NCI-H748 (cell line): ENCODE measurements around the gene KIF24.
"Not testable (repeated sequence)": the region's sequence is repeated elsewhere in the genome, so short reads cannot be mapped to it uniquely, and the experiment has no call there.

Source experiments
- DNase-seq: peaks from one replicate; lab custom pipeline; 2025; ENCODE audit not compliant: unreplicated experiment; lab: John Stamatoyannopoulos, UW

The KIF24 gene

DNA sequence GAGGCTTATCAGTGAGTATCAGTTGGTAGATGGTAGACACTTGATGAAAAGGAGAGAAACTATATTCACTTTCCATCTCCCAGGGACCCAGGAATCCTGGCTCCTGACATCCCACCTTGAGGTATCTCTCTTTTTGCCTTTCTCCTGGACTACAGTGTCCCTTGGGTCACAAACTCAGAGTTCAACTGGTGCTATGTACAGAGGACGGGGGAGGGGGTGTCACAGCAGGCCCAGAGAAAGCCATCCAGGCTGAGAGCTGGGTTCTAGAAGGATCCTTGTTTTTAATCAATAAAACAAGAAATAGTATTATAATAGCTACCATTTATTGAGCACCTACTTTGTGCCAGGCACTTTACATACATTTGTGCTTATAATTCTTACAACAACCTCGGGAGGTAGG is 37.3 kb upstream of the KIF24 start:
- no peak for DNase-seq

DNA sequence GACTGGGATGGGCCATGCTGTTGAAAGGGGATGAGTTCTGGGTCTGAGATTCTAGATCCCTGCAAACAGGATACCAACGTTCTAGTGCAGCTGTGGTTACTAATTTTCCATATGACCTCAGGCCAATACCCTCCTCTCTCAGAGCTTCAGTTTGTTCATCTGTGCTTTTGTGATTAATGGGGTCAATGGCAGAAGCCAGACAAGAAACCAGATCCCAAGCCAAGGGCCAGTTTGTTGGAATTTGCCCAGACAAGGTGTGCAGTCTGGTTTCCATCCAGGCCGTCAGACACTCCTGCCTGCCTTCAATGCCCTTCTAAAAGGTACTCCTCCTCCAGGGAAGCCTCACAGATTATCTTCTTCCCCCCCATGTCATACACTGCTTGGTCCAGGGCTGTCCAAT is 36.2 kb upstream of the KIF24 start:
- DNase-seq = no peak

DNA sequence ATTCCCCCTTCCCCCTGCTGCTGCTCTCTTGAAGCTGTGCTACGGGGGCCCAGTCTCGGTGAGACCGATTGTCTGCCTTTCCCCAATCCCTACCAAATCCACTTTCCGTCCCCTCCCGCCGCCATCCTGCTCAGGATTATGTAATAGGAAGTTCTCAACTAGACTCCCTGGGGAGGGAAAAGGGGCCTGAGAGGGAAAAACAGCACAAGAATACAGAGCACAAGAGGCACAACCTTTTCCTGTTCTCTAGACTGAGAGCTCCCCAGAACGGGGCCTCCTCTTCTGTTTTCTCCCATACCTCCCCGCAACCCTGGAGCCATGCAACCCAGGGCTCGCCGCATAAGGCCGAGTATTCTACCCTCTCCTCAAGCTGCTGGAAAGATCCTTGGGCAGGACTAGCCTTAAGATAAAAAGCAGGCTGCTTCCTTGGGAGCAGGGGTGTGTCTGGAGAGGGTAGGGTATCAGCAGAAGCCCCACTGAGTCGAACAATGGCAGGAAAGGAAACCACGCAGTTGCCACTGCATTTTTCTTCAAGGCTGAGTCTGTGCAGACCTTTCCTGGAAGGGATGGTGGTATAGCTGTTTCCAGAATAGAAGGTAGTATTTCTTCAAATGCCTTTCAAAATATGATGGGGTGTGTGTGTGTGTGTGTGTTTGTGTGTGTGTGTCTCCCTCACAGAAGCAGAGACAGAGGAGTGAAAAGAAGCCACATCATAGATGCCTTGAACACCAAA is 34.7 kb upstream of the KIF24 start:
- no peak for DNase-seq

DNA sequence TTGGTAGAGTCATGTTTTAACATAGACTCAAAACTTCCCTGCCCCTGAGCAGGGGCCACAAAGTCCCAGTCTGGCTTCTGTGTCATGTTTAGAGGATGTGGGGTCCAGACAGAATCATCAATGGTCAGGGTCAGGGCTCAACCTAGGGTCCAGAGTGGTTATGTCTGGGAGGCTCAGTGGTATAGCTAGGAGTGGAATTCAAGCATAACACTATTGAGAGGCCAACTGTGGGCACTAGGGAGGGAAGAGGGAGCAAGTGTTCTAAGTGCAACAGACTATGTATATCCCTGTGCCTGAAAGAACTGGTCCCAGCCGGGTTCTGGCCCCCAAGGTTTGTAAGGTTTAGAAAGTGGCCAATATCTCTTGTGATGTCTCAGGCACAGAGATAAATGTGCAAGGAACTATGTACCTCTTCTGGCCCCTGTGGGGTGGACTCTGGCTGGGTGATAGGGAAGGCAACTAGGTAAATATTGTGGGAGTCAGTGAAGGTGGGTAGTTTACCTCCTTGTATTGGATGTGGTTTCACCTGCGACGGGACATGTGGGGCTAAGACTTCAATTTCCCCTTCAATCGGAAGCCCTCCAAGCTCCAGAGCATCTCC is 33.6 kb upstream of the KIF24 start:
- no peak for DNase-seq

DNA sequence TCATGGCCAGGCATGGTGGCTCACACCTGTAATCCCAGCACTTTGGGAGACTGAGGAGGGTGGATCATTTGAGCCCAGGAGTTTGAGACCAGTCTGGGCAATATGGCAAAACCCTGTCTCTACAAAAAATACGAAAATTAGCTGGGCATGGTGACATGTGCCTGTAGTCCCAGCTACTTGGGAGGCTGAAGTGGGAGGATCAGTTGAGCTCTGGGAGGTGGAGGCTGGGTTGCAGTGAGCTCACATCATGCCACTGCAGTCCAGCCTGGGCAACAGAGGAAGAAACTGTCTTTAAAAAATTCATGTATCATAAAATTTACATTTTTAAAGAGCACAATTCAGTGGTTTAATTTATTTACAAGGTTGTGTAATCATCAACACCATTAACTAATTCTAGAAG is 23.9 kb upstream of the KIF24 start:
- DNase-seq = not testable (repeated sequence)

DNA sequence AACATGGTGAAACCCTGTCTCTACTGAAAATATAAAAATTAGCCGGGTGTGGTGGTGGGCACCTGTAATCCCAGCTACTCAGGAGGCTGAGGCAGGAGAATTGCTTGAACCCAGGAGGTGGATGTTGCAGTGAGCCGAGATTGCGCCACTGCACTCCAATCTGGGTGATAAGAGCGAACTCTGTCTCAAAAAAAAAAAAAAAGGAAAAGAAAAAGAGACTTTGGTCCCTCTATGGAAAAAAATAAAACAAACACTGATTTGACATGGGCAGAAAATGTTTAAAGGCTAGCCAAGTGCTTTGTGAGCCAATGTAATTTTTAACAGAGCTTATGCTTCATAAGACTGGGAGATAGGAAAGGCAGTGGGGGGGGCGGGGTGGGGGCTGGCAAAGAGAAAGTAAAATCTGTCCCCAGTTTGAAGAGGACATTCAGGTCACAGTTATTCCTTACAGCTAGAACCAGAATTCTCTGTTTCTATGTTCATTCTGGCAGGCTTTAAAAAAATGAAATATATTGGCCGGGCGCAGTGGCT is 23.1 kb upstream of the KIF24 start:
- DNase-seq = not testable (repeated sequence)

DNA sequence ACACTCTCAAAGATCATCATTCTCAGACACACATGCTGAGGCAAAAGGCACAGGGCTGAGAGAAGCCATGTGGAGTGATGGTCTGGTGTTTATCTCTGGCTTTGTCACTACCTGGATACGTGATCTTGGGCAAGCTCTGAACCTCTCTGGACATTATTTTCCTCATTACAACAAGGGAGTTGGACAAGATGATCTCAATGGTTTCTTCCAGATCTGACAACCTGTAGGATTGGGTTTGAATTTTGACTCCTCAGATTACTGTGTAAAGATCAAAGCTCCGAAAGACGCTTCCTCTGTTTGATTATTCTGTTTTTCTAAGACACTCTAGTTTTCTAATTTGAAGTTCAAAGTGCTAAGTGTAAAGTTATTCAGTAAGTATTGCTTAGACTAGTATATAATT is 20.3 kb upstream of the KIF24 start:
- DNase-seq = no peak

DNA sequence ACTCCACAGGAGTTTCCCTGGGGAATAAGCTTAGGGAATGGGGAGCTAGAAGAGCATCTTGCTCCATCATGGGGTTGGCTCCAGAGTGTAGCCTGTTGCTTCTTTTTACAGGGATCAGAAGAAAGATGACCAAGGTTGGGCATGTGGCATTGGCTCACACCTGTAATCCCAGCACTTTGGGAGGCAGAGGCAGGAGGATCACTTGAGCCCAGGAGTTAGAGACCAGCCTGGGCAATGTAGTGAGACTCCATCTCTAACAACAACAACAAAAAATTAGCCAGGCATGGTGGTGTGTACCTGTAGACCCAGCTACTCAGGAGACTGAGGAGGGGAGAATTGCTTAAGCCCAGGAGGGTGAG is 18.7 kb upstream of the KIF24 start:
- no peak for DNase-seq

DNA sequence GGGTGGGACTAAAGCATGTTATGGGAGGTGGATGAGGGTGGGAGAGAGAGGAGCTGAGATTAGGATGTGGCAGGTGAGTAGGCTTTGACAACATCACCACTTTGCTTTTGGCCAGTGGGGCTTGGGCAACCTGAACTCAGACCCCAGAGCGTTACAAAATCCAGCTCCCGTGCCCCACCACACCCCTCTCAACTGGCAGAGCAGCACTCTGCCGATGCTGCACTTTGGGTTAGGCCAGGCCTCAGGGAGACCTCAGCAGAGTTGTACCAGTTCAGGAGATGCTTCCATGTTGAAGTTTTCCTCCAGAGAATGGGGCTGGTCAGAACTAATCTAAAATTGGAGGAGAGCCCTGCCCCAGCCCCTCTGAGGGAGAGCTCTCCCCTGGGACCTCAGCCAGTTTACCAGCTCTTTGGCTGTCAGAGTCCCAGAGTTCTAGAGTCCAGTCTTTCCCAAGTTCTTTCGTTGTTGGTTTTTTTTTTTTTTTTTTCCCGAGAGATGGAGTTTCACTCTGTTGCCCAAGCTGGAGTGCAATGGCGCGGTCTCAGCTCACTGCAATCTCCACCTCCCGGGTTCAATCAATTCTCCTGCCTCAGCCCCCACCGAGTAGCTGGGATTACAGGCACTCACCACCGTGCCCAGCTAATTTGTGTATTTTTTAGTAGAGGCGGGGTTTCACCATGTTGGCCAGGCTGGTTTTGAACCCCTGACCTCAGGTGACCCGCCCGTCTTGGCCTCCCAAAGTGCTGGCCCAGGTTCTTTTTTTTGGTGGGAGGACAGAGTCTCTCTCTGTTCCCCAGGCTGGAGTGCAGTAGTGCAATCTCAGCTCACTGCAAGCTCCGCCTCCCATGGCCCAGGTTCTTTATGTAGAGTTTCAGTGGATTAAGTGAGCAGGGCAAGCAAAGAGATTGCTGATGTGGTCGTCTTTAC is 18.1 kb upstream of the KIF24 start:
- DNase-seq = no peak

DNA sequence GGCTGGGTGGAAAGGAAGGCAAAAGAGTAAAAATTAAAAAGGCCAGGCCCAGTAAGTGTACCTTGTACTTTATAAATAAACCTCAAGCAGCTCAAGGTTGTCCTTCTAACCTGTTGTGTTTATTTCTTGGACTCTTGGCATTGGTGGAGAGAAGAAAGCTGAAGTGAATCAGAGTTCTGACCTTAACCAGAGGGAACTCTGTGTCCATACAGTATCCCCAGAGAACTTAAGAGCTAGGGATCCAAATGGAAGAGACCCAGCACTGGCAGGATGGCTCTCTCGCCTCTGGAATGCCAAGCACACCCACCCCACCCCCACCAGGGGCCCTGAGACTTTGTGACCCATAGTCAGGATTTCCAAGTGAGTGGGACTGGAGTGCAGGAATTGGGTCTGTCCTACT is 14.5 kb upstream of the KIF24 start:
- no peak for DNase-seq

DNA sequence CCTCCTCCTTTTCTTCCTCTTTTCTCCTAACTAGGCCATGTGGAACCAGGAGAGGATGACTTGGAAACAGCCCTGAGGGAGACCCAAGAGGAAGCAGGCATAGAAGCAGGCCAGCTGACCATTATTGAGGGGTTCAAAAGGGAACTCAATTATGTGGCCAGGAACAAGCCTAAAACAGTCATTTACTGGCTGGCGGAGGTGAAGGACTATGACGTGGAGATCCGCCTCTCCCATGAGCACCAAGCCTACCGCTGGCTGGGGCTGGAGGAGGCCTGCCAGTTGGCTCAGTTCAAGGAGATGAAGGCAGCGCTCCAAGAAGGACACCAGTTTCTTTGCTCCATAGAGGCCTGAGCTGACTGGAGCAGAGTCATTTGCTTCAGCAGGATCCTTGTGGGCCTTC is 14.0 kb upstream of the KIF24 start:
- DNase-seq = no peak

DNA sequence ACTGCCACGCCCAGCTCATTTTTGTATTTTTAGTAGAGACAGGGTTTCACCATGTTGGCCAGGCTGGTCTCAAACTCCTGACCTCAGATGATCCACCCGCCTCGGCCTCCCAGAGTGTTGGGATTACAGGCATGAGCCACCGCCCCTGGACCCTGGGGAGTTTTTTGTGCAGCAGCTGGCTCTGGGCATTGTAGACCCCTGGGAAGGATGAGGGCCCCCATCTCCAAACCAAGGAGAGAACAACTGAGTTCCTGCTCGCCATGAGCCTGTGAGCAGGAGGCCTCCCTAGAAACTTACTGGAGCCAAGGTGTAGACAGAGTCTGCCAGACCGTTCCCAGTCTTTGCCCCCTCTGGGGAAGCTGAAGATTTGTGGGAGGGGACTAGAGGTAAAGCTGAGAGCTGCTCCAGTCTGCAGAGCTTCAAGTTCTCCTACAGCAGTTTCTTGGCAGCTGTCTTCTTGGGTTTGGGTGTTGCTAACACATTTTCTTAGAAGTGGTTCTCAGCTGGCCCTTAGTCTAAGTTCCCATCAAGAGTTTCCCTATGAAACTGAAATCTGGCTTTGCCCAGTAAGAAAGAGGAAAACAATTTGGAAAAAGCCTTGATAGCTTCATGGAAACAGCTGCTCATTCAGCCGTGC is 12.7 kb upstream of the KIF24 start:
- no peak for DNase-seq

DNA sequence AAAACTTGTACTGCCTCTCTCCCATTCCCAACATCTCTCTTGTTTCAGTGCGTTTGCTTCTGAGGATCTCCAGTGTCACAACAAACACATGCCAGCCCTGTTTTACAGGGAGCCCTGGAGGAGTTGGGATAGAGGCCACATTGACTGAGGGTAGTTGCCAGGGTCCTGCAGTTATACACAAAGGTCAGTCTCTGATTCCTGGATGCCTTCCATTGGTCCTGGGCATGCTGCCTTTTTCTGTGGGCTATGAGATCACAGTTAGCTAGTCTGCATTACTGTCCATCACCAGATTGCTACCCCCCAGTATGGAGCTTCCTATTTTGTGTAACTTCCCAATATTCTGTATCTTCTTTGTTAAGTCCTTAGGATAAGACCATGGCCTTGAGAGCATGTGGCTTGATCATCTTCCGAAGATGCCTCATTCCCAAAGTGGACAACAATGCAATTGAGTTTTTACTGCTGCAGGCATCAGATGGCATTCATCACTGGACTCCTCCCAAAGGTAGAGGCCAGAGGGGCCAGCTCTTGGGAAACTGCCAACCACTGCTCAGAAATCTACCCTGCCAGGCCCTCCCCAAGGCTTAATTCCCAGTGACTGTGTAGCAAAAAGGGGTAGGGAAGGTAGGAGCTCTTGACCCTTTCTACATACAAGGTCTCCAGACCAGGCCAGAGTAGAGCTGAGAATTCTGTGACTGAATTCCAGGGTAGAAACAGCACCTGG is 9.8 kb upstream of the KIF24 start:
- DNase-seq = no peak

DNA sequence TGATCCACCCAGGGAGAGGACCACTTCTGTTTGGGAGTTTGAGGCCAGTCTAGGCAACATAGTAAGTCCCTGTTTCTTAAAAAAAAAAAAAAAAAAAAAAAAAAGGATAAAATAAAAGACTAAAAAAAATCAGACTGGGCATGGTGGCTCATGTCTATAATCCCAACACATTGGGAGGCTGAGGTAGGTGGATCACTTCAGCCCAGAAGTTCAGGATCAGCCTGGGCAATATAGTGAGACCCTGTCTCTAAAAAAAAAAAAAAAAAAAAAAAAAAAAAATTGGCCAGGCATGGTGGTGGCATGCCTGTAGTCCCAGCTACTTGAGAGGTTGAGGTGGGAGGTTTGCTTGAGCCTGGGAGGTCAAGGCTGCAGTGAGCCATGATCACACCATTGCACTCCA is 9.0 kb upstream of the KIF24 start:
- not testable (repeated sequence) for DNase-seq

DNA sequence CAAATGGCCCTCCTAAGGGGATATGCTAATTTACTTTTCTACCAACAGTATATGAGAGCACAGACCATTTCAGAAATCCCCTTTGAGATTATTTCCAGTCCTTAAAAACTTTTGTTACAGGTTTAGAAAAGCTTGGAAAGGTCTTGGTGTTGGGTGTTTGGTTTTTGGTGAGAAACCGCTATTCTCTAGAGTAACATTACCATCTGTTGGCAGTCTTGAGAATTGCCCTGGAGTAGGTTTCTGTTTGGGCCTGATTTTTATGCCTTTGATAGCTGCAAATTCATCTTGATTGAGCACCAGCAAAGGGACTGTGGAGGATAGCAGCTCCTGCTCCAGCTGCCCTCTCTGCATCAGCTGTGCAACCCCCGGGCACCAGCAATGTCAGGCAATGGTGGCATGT is 8.3 kb upstream of the KIF24 start:
- DNase-seq = no peak

DNA sequence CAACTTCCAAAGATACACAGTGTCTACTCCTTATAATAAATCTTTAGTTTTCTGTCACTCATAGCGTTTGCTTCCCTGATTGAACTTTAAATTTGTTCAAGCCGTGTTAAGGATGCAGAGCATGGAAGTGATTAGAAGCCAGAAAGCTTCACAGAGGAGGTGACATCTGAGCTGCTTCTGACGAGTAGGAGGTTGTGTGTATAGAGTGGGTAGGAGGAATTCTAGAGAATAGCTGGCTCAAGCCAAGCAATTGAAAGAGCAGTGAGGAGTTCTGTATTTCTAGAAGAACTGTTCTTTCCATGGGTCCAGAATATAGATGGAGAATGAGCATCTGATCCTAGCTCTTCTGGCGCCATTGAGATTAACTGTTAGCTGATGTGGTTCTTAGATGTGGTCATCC is 6.3 kb upstream of the KIF24 start:
- no peak for DNase-seq

DNA sequence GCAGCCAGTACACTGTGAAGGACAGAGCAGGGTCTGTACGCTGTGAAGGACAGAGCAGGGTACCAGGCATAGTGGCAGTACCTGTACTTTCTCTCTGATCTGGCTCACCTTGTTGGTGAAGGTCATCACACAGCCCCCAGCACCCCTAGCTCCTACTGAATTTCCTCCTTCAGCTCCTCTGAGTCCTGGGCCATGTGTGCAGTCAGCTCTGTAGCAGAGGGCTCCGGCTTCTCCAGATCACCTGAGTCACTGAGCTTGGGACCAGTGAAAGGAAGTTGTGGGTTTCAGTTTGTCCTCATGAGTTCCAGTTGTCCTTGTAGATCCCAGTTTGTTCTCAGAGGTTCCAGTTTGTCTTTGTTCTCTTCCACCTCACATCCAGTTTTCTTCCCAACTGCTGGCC is 5.8 kb upstream of the KIF24 start:
- DNase-seq = no peak

DNA sequence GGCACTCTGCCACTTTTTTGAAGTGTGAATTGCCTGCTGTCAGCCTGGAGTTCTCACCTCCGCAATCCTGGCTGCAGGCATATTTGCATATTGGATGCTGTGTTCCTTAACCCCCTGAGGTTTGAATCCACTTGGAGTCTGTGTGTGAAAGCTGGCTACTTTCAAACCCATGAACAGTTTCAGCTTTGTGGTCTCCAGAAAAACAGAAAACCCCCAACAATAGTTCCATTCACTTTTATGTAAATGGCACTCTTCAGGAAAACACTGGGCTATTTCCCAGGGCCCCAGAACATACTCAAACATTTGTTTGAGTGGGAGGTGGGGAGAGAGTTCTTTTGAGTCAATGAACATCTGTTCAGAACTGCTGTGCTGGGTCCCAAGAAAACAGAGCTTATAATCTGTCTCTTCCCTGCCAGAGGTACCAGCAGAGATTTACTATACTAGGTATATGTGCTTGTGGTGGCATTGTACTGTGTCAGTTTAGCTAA is 5.3 kb upstream of the KIF24 start:
- DNase-seq = no peak

DNA sequence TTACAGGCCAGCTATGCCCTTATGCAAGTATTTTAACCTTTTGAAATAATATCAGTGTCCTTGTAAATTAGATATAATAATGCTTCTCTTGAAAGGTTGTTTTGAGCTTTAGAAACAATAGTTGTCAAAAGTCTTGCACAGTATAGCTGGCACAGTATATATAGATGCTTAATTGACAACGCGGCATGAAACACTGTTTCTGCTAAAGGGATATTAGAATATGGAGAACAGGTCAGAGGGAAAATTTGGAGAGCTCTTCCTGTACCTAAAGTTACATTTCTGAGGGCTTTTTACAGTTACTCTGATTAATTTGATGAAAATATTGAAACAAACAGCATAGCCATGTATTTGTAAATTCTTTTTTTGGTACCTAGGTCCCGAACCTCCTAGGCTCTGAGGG is 4.8 kb upstream of the KIF24 start:
- DNase-seq = no peak
